ENCODE data around the gene EML4. TPM values are rescaled to one million over a fixed set of nuclear protein-coding genes. Genes with fewer than 3 reads are reported as not detected.
"Not testable (repeated sequence)": the region's sequence is repeated elsewhere in the genome, so short reads cannot be mapped to it uniquely, and the experiment has no call there.

EML4 gene
- total and polyA plus RNA-seq, 12 donors = 29.9 to 64.0 (median 51.9) TPM

DNA sequence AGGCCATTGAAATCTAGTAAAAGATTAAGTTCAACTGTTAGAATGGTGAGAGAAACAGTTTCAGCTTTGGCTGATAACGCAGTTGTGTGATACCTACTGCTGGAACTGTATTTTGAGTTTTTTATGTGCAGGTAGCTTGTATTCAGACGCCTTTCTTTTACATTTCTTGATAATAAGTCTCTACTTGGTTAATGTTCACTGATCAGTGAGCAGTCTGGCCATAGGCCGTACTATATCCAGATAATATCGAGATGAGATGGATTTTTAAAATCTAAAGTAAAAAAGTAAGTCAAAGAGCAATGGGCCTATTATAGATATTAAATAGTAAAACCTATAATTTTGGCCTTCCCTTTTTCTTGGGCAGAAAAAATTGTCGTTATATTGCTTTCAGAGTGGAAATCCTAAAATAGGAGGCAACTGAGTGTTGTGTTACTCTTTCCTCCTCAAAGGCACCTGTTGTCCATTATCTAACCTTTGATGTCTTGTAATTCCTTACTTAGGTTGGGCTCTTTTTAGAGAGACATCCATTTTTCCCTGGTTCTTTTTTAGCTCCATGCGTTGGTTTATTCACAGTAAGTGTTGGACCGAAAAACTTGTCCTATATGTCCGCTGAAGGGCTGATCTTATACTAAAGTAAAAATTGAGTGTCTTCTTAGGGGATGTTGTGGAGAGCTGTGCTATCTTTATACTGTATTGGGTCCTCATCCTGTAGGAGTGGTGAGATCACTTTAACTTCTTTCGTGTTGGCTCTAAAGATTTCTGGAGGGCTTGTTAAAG, 1.7 kb downstream of the EML4 start:
- intact Hi-C loops (cut with DNase I) = loop anchor here in 1 of 2 donors (10.0 kb wide), 1 partner anchor 66 kb away; no protein-coding TSS in a partner anchor
- Histone ChIP-seq H3K4me3 (peak overlapping the region in 2 of 4 donors; percentile 91 to 98), H3K36me3 (replicated peaks in 1 of 2) (no peaks in the 10 kb centered on the region), H3K4me1 (replicated peaks in 1 of 2) (peaks cover 25 to 29% of the 10 kb centered on the region in 2 donors), H3K27ac (peak overlapping the region; percentile 55 to 99 (median 90)), H3K9me3 (replicated peaks in 1 of 3) (no peaks in the 10 kb centered on the region), H3K27me3 (no peaks in the 10 kb centered on the region)
- DNase-seq = no peak
- TF ChIP-seq, protein P1, sequence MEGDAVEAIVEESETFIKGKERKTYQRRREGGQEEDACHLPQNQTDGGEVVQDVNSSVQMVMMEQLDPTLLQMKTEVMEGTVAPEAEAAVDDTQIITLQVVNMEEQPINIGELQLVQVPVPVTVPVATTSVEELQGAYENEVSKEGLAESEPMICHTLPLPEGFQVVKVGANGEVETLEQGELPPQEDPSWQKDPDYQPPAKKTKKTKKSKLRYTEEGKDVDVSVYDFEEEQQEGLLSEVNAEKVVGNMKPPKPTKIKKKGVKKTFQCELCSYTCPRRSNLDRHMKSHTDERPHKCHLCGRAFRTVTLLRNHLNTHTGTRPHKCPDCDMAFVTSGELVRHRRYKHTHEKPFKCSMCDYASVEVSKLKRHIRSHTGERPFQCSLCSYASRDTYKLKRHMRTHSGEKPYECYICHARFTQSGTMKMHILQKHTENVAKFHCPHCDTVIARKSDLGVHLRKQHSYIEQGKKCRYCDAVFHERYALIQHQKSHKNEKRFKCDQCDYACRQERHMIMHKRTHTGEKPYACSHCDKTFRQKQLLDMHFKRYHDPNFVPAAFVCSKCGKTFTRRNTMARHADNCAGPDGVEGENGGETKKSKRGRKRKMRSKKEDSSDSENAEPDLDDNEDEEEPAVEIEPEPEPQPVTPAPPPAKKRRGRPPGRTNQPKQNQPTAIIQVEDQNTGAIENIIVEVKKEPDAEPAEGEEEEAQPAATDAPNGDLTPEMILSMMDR (IDR thresholded peaks at IDR 0.05) = no peak
- no peak for TF ChIP-seq POLR2A (IDR thresholded peaks at IDR 0.05)
- WGBS, 4 donors = 55 to 59% (median 55%) methylated on average over 9 of the region's 9 CpGs

DNA sequence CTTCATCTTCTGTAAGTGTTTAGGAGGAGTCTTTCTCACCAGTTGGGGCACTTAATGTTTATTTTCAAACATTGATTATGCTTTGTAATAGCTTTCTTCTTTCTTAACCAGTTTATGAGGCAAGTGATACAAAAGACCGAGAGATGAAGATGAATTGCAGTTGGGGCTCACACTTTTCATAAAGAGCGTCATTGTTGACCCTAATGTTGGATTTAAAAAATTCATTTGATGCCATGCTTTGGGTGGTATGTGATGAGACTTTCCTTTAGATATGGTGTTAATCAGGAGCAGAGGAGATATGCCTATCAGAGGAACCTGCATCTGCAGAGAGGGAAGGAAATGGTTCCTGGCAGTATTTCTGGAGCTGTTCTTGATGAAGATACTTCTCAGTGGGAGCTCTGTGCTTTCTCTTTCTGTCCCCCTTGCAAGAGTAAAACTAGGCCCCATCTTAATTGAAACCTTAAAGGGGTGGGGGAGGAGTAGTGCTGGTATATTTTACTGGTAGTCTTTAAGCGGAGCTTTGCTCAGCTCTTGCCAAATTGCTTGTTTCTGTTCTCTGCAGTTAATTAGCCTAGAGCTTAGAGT, 2.3 kb downstream of the EML4 start:
- no peaks in the 10 kb centered on the region for H3K9me3 ChIP-seq (replicated peaks in 1 of 3)
- H3K4me1 ChIP-seq (replicated peaks in 1 of 2) = peaks cover 25 to 29% of the 10 kb centered on the region in 2 donors
- no peak for TF ChIP-seq POLR2A (IDR thresholded peaks at IDR 0.05)
- TF ChIP-seq, protein P1 (IDR thresholded peaks at IDR 0.05) = no peak
- no peak for DNase-seq
- no peaks in the 10 kb centered on the region for H3K36me3 ChIP-seq (replicated peaks in 1 of 2)
- H3K27me3 ChIP-seq = no peaks in the 10 kb centered on the region
- H3K4me3 ChIP-seq = peak overlapping the region in 2 of 4 donors; percentile 91 to 98
- intact Hi-C loops (cut with DNase I) = loop anchor here in 1 of 2 donors (10.0 kb wide), 1 partner anchor 67 kb away; no protein-coding TSS in a partner anchor
- 61 to 71% (median 67%) methylated on average over 3 of the region's 3 CpGs for WGBS, 4 donors
- peak overlapping the region in 2 of 5 donors; percentile 5 to 90 for H3K27ac ChIP-seq

DNA sequence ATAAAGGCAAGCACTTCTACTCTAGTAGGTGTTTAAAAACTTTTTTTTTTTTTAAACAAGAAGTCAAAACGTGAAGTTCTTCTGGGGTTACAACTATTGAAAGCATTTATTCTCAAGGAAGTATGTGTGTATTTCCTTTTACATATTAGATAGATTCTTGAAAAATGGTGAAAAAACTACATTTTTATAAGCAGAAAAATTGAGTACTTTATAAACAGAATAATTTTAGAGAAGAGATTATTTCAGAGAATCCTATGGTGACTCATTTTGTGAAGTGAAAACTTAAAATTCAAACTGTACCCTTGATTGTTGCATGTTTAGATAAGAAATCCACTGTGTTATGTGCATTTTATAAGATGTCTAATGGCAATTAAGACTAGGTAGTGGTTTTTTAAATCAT, 2.9 kb downstream of the EML4 start:
- H3K36me3 ChIP-seq (replicated peaks in 1 of 2) = no peaks in the 10 kb centered on the region
- H3K27me3 ChIP-seq = no peaks in the 10 kb centered on the region
- no peak overlapping the region for H3K4me3 ChIP-seq
- DNase-seq = no peak
- intact Hi-C loops (cut with DNase I) = loop anchor here in 1 of 2 donors (10.0 kb wide), 1 partner anchor 67 kb away; no protein-coding TSS in a partner anchor
- peaks cover 25 to 29% of the 10 kb centered on the region in 2 donors for H3K4me1 ChIP-seq (replicated peaks in 1 of 2)
- WGBS, 4 donors = 7 to 14% (median 8%) methylated on average over 1 of the region's 1 CpG
- no peaks in the 10 kb centered on the region for H3K9me3 ChIP-seq (replicated peaks in 1 of 3)
- TF ChIP-seq, protein P1 (IDR thresholded peaks at IDR 0.05) = no peak
- no peak for TF ChIP-seq POLR2A (IDR thresholded peaks at IDR 0.05)
- H3K27ac ChIP-seq = peak overlapping the region in 1 of 5 donors; percentile 90

DNA sequence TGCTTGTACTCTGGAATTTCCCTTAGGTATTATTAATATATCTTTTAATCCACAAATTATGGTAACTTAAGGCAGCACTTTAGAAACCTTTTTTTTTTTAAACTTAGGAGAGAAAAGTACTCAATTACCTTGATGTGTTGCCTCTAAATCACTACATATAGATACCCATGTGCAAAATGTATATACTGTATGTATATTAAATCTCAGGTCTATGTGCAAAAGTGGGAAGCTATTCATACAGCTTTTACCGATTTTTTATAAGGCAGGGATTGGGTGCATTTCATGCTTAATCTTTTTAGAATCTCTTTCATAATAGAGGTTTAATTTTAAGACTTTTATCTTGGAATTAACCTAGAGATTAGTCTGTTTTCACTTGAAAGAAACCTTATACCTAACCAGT, 3.4 kb downstream of the EML4 start:
- TF ChIP-seq, protein P1 (IDR thresholded peaks at IDR 0.05) = no peak
- no peak for TF ChIP-seq POLR2A (IDR thresholded peaks at IDR 0.05)

DNA sequence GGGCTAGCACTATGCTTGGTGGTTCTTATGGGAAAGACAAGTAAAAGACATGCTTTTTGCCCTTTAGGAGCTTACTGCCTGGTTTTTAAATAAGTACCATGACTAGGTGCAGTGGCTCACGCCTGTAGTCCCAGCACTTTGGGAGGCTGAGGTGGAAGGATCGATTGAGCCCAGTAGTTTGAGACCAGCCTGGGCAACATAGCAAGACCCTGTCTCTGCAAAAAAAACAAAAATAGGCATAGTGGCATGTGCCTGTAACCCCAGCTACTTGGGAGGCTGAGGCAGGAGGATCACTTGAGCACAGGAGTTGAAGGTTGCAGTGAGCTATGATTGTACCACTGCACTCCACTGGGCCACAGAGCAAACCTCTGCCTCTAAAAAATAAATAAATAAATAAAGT, 4.3 kb downstream of the EML4 start:
- H3K27me3 ChIP-seq; H3K36me3 ChIP-seq (replicated peaks in 1 of 2); H3K4me3 ChIP-seq; H3K27ac ChIP-seq; H3K9me3 ChIP-seq (replicated peaks in 1 of 3); DNase-seq: not testable (repeated sequence)
- H3K4me1 ChIP-seq (replicated peaks in 1 of 2) = peaks cover 25 to 29% of the 10 kb centered on the region in 2 donors
- intact Hi-C loops (cut with DNase I) = loop anchor here in 1 of 2 donors (10.0 kb wide), 1 partner anchor 69 kb away; no protein-coding TSS in a partner anchor
- WGBS, 4 donors = 92 to 97% (median 96%) methylated on average over 2 of the region's 2 CpGs

More for the DNA sequence above, 3.4 kb downstream of the EML4 start:
- Histone ChIP-seq H3K9me3 (replicated peaks in 1 of 3) (no peaks in the 10 kb centered on the region), H3K27ac (peak overlapping the region in 1 of 5 donors; percentile 90), H3K4me3 (no peak overlapping the region), H3K4me1 (replicated peaks in 1 of 2) (peaks cover 25 to 29% of the 10 kb centered on the region in 2 donors), H3K27me3 (no peaks in the 10 kb centered on the region), H3K36me3 (replicated peaks in 1 of 2) (no peaks in the 10 kb centered on the region)
- intact Hi-C loops (cut with DNase I) = loop anchor here in 1 of 2 donors (10.0 kb wide), 1 partner anchor 68 kb away; no protein-coding TSS in a partner anchor
- 33 to 44% (median 38%) methylated on average over 1 of the region's 1 CpG for WGBS, 4 donors
- no peak for DNase-seq

Measured in adrenal gland (tissue), 12 donors.